HG03575 (cell line): ENCODE results near the gene ZDHHC20.
"Not testable (repeated sequence)": the region's sequence is repeated elsewhere in the genome, so short reads cannot be mapped to it uniquely, and the experiment has no call there.

Experiments
- ATAC-seq: cut with Tn5 transposase; IDR thresholded peaks from one replicate; pipeline ENCODE4 v1.9.1; 2021; ENCODE audit not compliant: unreplicated experiment, insufficient number of reproducible peaks, low FRiP score; ENCODE audit errors: extremely low read depth

ZDHHC20 gene

DNA sequence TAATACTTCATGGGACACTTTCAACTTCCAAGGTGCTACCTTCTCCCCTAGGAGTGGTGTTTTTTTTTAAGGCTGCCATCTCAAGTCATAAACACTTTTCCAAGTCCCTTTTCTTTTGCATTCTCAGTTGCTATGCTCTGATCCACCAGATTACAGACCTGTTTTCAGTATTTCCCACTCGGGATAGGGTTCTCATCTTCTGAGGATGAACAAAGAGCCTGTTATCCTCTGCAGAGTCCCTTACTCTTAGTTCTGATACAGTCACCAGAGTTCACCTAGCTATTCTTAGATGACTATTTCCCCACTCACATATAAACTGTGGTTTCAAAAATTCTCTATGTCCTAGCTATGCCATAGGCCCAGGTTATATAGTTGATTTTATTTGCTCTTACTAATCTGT lies 15.9 kb downstream of the ZDHHC20 start:
- ATAC-seq = no peak

GRCh38 chr13:21436582-21436981 lies 22.5 kb downstream of the ZDHHC20 start:
- no peak for ATAC-seq

DNA sequence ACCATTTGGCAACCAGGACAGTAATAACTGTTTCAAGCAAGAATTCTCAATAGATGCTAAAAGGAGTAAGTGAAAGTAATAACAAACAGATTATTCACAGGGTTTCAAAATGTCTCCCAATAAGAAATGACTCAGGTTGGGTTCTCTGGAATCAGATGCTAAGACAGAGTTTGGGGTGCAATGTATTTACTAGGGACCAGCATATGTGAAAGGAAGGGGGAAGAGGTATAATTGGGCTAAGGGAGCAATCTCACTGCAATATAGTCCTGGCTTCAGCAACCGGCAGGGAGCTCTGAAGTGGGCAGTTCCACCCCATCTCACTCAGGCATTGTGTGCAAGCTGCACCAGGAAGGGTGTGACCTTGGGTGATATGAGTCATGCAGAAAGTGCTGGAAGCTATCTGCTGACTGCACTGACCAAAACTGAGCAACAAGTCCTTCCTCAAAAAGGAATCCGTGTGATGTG lies 23.4 kb downstream of the ZDHHC20 start:
- peak; percentile 67 for ATAC-seq

DNA sequence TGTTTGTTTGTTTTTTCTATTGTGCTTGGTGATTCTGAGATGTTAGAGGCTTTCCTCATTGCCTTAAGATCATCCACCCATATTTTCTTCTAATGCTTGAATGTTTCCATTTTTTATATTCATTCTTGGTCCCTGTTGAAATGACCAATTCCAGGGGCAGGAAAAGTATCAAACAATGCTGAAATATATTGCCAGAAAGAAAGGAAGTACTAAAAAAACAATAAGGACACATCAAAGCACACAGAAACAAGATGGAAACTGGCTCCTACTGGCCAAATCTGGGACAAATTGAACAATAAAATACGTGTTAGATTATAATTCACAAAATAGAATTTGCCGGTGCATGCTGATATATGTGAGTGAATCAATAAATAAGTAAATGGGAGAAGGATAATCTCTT lies 23.9 kb downstream of the ZDHHC20 start:
- ATAC-seq = no peak

GRCh38 chr13:21434588-21434987 lies 24.5 kb downstream of the ZDHHC20 start:
- ATAC-seq = no peak

- ATAC-seq = no peak
Measured at GRCh38 chr13:21429211-21429610, 29.9 kb downstream of the ZDHHC20 start.

GRCh38 chr13:21427741-21428140 lies 31.4 kb downstream of the ZDHHC20 start:
- no peak for ATAC-seq

DNA sequence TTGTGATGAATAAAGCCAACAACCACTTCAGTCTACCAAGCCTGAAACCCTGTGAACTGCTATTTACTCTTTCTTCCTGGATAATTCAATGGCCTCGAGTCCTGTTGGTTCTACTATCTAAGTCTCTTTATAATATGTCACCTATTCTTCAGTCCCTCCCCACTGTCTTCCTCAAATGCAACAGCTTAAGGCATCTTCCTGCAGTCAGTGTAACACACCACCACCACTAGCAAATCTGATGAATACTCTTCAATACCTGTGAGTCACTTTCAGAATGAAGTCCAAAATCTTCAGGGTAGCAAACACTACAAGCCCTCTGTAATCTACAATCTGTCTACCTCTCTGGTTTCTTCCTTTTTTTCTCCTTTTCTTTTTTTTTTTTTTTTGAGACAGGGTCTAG lies 32.9 kb downstream of the ZDHHC20 start:
- ATAC-seq = no peak

- no peak for ATAC-seq
Measured at GRCh38 chr13:21420706-21421105, 38.4 kb downstream of the ZDHHC20 start.

GRCh38 chr13:21413013-21413412 lies 46.1 kb downstream of the ZDHHC20 start:
- ATAC-seq = no peak

DNA sequence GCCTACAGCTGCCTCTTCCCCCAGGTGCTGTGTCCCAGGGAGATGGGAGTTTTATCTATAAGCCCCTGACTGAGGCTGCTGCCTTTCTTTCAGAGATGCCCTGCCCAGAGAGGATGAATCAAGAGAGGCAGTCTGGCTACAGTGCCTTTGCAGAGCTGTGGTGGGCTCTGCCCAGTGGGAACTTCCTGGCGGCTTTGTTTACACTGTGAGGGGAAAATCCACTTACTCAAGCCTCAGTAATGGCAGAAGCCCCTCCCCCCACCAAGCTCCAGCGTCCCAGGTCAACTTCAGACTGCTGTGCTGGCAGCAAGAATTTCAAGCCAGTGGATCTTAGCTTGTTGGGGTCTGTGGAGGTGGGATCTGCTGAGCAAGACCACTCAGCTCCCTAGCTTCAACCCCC lies 48.6 kb downstream of the ZDHHC20 start:
- not testable (repeated sequence) for ATAC-seq

- no peak for ATAC-seq
Measured at GRCh38 chr13:21405309-21405708, 53.8 kb downstream of the ZDHHC20 start.

- no peak for ATAC-seq
Measured at GRCh38 chr13:21402586-21403307, 56.4 kb downstream of the ZDHHC20 start.

DNA sequence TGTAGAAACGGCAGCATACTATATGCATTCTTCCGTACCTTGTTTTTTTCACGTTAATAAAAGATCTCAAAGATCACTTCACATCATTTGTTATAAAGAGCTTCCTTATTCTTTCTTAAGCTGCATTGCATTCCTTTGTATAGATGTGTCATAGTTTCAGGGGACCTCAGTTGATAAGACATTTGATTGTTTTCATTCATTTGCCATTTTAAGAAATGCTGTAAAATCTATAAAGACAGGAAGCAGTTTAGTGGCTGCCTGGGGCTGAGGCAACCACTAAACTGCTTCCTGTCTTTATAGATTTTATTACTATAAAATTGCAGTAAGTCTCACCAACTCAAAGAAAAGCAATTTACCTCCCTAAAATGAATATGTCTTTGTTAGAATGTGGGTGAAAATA lies 59.4 kb downstream of the ZDHHC20 start:
- ATAC-seq = no peak

GRCh38 chr13:21395953-21396352 lies 63.1 kb downstream of the ZDHHC20 start:
- no peak for ATAC-seq

DNA sequence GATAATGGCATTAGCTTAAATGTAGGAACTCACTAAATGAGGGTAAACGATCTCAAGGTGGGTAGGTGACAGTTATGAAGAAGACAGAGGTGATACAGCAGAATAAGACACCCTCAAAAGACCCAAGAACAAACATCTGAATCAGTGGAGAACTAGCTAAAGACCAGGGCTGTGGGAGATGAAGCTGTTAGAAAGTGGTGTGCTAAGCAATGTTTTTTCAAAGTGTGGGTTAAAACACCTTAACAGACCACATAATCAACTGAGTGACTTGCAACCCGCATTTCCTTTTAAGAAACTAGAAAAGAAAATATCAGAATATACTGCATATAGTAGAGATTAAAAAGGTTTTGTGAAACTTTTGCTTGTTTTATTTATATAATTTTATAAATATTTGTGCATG lies 70.0 kb downstream of the ZDHHC20 start:
- no peak for ATAC-seq

DNA sequence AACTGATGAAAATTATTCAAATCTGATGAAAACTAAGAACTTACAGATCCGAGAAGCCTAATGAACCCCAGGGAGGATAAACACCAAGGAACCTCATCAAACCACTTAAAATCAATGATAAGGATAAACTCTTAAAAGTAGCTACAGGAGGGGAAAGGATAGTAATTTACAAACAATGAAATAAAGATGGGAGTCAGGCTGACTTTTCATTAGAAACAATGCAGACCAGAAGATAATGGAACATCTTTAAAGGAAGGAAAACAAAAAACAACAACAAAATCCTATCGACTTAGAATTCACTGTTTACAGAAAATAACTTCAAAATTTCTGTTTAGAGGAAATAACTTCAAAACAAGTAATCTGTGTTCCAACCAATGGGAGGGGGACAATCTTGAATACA lies 73.4 kb downstream of the ZDHHC20 start:
- no peak for ATAC-seq

DNA sequence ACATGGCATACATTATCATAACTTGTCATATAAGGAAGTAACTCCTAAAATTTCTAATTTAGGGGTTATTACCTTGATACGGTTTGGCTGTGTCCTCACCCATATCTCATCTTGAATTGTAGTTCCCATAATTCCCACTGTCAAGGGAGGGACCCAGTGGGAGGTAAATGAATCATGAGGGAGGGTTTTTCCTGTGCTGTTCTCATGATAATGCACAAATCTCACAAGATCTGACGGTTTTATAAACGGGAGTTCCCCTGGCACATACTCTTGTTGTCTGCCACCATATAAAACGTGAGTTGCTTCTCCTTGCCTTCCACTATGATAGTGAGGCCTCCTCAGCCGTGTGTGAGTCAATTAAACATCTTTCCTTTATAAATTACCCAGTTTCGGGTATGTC lies 76.0 kb downstream of the ZDHHC20 start:
- ATAC-seq = no peak

DNA sequence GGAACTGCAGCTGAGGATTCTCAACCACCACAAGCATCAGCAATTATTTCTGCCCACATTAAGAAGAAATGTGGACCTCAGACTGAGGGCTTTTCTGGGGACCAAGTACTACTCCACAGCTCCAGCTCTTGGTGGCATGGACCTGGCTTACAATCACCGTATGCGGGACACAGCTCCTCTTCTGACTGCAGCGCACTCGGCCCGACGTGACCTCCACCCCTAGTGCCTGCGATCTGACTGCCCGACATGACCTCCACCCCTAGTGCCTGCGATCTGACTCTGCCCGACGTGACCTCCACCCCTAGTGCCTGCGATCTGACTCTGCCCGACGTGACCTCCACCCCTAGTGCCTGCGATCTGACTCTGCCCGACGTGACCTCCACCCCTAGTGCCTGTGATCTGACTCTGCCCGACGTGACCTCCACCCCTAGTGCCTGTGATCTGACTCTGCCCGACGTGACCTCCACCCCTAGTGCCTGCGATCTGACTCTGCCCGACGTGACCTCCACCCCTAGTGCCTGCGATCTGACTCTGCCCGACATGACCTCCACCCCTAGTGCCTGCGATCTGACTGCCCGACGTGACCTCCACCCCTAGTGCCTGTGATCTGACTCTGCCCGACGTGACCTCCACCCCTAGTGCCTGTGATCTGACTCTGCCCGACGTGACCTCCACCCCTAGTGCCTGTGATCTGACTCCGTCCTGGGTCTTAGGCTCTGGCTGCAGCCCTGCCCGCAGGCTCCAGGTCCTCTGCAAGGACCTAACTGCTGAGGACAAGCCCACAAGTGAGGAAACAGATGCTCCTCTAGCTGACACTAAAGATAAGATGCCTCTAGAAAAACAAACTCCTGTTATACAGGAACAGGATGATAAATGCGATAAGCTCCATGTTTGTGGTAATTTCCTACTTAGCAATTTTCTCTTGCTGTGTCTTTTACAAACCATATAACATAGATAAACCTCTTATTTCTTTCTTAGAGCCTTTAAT lies 81.8 kb downstream of the ZDHHC20 start:
- not testable (repeated sequence) for ATAC-seq

DNA sequence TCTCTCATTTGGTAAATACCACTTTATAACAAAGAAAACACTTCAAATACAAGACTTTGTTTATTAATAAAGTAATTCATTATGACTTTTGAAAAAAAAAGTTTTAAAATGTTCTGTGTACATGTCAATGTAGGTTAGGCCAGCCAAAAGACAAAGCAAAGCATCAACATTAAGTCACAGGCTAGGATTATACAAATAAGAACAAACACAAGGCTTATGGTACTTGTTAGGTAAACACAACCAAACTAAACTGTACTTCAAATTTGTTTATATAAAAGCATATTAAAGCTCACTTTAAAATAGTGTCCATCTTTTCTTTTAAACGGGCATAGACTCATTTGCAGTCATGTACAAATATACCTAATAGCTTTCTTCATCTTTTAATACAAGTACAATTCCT lies 86.6 kb downstream of the ZDHHC20 start:
- no peak for ATAC-seq
